GM19043 (cell line): ENCODE data around the gene GNAS-AS1.

ENCODE experiments used
- ATAC-seq: cut with Tn5 transposase; IDR thresholded peaks from one replicate; pipeline ENCODE4 v1.9.1; 2021; ENCODE audit warnings: low read depth; ENCODE audit not compliant: unreplicated experiment

Gene GNAS-AS1

GRCh38 chr20:58813369-58813768, 37.3 kb downstream of the GNAS-AS1 start:
- no peak for ATAC-seq

- ATAC-seq: no peak
Observed at GRCh38 chr20:58811334-58811733, 39.4 kb downstream of the GNAS-AS1 start.

GRCh38 chr20:58810879-58811250, 39.8 kb downstream of the GNAS-AS1 start:
- no peak for ATAC-seq

GRCh38 chr20:58810116-58810878, 40.4 kb downstream of the GNAS-AS1 start:
- no peak for ATAC-seq

GRCh38 chr20:58808271-58809046, 42.2 kb downstream of the GNAS-AS1 start:
- no peak for ATAC-seq

GRCh38 chr20:58807801-58808200, 42.9 kb downstream of the GNAS-AS1 start:
- ATAC-seq: no peak

GRCh38 chr20:58803533-58803932, 47.2 kb downstream of the GNAS-AS1 start:
- ATAC-seq: no peak

GRCh38 chr20:58802061-58802460, 48.6 kb downstream of the GNAS-AS1 start:
- no peak for ATAC-seq

- ATAC-seq: no peak
Observed at GRCh38 chr20:58800134-58800871, 50.4 kb downstream of the GNAS-AS1 start.

- ATAC-seq: no peak
Observed at GRCh38 chr20:58797371-58798338, 53.0 kb downstream of the GNAS-AS1 start.

GRCh38 chr20:58795923-58796245, 54.8 kb downstream of the GNAS-AS1 start:
- ATAC-seq: no peak

GRCh38 chr20:58795181-58795922, 55.4 kb downstream of the GNAS-AS1 start:
- ATAC-seq: no peak

GRCh38 chr20:58794510-58795180, 56.1 kb downstream of the GNAS-AS1 start:
- ATAC-seq: no peak

- no peak for ATAC-seq
Observed at GRCh38 chr20:58793512-58794420, 56.9 kb downstream of the GNAS-AS1 start.

- no peak for ATAC-seq
Observed at GRCh38 chr20:58792426-58792825, 58.3 kb downstream of the GNAS-AS1 start.

GRCh38 chr20:58791286-58791685, 59.4 kb downstream of the GNAS-AS1 start:
- ATAC-seq: no peak

GRCh38 chr20:58790454-58790853, 60.2 kb downstream of the GNAS-AS1 start:
- no peak for ATAC-seq
